ENCODE data around the gene OPN4.

The OPN4 gene

DNA sequence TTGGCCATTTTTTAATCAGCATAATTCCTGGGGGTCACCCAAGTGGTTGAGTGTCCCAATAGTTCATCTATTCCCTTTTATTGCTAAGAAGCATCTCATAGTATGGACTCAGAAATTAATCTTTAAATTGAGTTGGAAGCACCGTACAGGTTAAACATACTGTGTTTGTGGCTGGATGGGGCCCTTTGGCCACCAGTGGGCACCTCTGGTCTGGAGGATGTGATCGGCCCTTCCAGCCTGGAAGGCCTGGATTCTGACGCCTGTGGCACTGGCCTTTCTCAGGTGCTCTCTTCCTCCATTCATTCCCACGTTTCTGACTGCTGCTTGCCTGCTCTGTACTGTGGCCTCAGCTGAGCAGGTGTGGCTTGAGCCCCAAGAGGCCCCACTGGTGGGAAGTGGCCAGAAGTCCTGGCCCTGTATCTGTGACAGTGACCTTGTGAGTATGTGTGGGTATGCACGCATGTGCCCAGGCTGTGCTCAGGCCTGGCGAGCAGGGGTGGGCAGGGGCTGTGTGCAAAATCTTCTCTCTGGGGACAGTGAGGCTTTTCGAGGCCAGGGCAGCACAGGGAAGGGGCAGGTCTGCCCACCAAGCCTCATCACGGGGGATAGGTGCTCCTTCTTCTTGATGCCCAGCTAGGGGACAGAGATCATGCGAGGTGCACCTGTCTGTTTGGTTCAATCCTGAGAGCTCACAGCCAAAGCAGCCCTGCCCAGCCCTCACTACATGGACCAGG is 44.0 kb downstream of the OPN4 start:
- no peaks in the 10 kb centered on the region for H3K27me3 ChIP-seq (ENCODE audit: control insufficient read depth in 1 of 2, insufficient read depth in 2 of 2, low read length in 2 of 2)
- H3K36me3 ChIP-seq (ENCODE audit: insufficient read depth, low read length) = peaks cover 66% of the 10 kb centered on the region
- no peak overlapping the region for H3K27ac ChIP-seq (ENCODE audit: low read depth, low read length)
- no peak overlapping the region for H3K9ac ChIP-seq (ENCODE audit: low read length)
- no peak overlapping the region for H3K4me3 ChIP-seq (ENCODE audit: low read depth in 1 of 2, low read length in 2 of 2)
- peaks cover 7% of the 10 kb centered on the region for H3K4me1 ChIP-seq (ENCODE audit: insufficient read depth, low read length)
- H3K9me3 ChIP-seq (ENCODE audit: low read length) = no peaks in the 10 kb centered on the region

- no peak overlapping the region for H3K27ac ChIP-seq (ENCODE audit: low read depth, low read length)
- H3K27me3 ChIP-seq (ENCODE audit: control insufficient read depth in 1 of 2, insufficient read depth in 2 of 2, low read length in 2 of 2) = no peaks in the 10 kb centered on the region
- no peak overlapping the region for H3K9ac ChIP-seq (ENCODE audit: low read length)
- peaks cover 67% of the 10 kb centered on the region for H3K36me3 ChIP-seq (ENCODE audit: insufficient read depth, low read length)
- H3K4me3 ChIP-seq (ENCODE audit: low read depth in 1 of 2, low read length in 2 of 2) = no peak overlapping the region
- H3K4me1 ChIP-seq (ENCODE audit: insufficient read depth, low read length) = no peaks in the 10 kb centered on the region
- no peaks in the 10 kb centered on the region for H3K9me3 ChIP-seq (ENCODE audit: low read length)
These were observed 44.8 kb downstream of the OPN4 start for GRCh38 chr10:86699125-86699524.

GRCh38 chr10:86699541-86699940 is 45.2 kb downstream of the OPN4 start:
- Histone ChIP-seq H3K36me3 (ENCODE audit: insufficient read depth, low read length) (peaks cover 62% of the 10 kb centered on the region), H3K9ac (ENCODE audit: low read length) (no peak overlapping the region), H3K27ac (ENCODE audit: low read depth, low read length) (no peak overlapping the region), H3K4me1 (ENCODE audit: insufficient read depth, low read length) (no peaks in the 10 kb centered on the region), H3K4me3 (ENCODE audit: low read depth in 1 of 2, low read length in 2 of 2) (no peak overlapping the region), H3K9me3 (ENCODE audit: low read length) (no peaks in the 10 kb centered on the region), H3K27me3 (ENCODE audit: control insufficient read depth in 1 of 2, insufficient read depth in 2 of 2, low read length in 2 of 2) (no peaks in the 10 kb centered on the region)

DNA sequence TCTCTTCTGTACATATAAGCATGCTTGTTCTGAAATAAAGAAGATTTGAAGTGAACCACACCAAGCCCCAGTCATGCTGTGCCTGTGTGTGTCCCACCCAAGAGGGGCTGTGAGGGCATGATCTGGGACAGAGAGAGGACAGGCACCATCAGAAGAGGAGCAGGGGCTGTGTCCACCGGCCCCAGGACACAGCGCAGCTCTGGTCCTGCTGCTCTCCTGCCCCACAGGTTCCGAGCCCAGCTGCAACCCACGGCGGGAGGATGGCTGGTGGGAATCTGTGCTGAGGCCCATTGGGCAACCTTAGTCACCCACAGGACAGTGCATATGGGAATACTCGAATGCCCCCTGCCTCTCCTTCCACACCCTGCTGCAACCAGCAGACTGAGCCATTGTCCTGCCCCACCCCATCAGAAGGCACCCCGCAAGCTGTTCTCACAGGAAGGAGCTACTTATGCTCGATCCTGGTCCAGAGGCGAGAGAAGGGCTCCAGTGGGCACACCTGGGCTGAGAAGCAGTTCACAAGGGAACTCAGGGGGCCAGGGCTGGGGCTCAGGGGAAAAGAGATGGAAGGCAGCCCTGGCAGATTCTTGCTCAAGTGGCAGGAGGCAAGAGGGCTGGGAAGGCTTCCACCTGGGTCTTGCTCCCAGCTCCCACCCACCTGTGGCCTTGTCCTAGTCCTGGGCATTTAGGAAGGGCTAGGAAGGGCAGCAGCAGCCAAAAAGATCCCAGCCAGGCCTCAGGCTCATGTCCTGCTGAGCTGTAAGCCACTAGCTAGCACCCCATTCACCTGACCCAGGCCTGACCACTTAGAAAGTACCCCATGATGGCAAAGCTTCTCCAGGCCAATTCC is 45.9 kb downstream of the OPN4 start:
- Histone ChIP-seq H3K9ac (ENCODE audit: low read length) (no peak overlapping the region), H3K4me1 (ENCODE audit: insufficient read depth, low read length) (no peaks in the 10 kb centered on the region), H3K27ac (ENCODE audit: low read depth, low read length) (no peak overlapping the region), H3K9me3 (ENCODE audit: low read length) (no peaks in the 10 kb centered on the region), H3K4me3 (ENCODE audit: low read depth in 1 of 2, low read length in 2 of 2) (no peak overlapping the region), H3K36me3 (ENCODE audit: insufficient read depth, low read length) (peaks cover 57% of the 10 kb centered on the region), H3K27me3 (ENCODE audit: control insufficient read depth in 1 of 2, insufficient read depth in 2 of 2, low read length in 2 of 2) (no peaks in the 10 kb centered on the region)

DNA sequence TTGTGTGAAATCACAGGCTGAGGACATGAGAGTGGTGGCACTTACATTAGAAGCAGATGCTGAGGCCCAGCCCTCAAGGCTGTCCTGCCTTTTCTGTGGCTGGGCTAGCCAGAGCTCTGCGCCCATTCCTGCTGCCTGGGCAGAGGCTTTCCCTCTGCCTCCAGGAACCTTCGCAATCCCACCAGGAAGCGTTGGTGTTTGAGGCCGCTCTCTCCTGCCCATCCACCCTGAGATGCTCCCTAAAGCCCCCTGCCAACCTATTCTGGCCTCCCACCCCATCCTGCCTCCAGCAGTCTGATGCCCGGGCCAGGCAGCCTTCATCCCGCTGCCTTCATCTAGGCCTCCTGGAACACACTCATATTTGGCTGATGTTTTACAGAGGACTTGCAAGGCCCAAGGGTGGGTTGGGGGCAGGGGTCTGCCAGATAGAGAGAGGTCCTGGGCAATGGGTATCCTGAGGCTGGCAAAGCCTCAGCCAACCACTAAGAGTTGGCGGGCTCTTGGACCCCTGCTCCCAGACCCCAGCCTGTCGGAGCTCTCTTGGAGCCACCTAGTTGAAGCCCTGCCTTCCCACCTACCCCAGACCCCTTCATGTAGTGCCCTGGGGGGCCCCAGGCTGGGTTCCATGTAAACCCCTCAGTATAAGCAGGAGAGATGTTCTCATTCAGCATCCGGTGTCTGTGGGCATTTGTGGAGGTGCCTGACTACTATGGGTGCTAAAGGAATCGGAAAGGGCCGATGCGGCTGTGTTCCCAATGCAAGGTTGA is 46.7 kb downstream of the OPN4 start:
- no peak overlapping the region for H3K27ac ChIP-seq (ENCODE audit: low read depth, low read length)

GRCh38 chr10:86703176-86703575 is 48.8 kb downstream of the OPN4 start:
- no peak overlapping the region for H3K27ac ChIP-seq (ENCODE audit: low read depth, low read length)
- no peaks in the 10 kb centered on the region for H3K27me3 ChIP-seq (ENCODE audit: control insufficient read depth in 1 of 2, insufficient read depth in 2 of 2, low read length in 2 of 2)
- no peak overlapping the region for H3K4me3 ChIP-seq (ENCODE audit: low read depth in 1 of 2, low read length in 2 of 2)
- H3K4me1 ChIP-seq (ENCODE audit: insufficient read depth, low read length) = no peaks in the 10 kb centered on the region
- H3K9me3 ChIP-seq (ENCODE audit: low read length) = no peaks in the 10 kb centered on the region
- peaks cover 52% of the 10 kb centered on the region for H3K36me3 ChIP-seq (ENCODE audit: insufficient read depth, low read length)
- H3K9ac ChIP-seq (ENCODE audit: low read length) = no peak overlapping the region

More for the DNA sequence above, 46.7 kb downstream of the OPN4 start:
- Histone ChIP-seq H3K27me3 (ENCODE audit: control insufficient read depth in 1 of 2, insufficient read depth in 2 of 2, low read length in 2 of 2) (no peaks in the 10 kb centered on the region), H3K9ac (ENCODE audit: low read length) (no peak overlapping the region), H3K4me1 (ENCODE audit: insufficient read depth, low read length) (no peaks in the 10 kb centered on the region), H3K9me3 (ENCODE audit: low read length) (no peaks in the 10 kb centered on the region), H3K4me3 (ENCODE audit: low read depth in 1 of 2, low read length in 2 of 2) (no peak overlapping the region), H3K36me3 (ENCODE audit: insufficient read depth, low read length) (peaks cover 49% of the 10 kb centered on the region)

GRCh38 chr10:86705139-86705538 is 50.8 kb downstream of the OPN4 start:
- H3K4me3 ChIP-seq (ENCODE audit: low read depth in 1 of 2, low read length in 2 of 2) = no peak overlapping the region
- peaks cover 53% of the 10 kb centered on the region for H3K36me3 ChIP-seq (ENCODE audit: insufficient read depth, low read length)
- H3K4me1 ChIP-seq (ENCODE audit: insufficient read depth, low read length) = no peaks in the 10 kb centered on the region
- H3K27ac ChIP-seq (ENCODE audit: low read depth, low read length) = no peak overlapping the region
- no peaks in the 10 kb centered on the region for H3K9me3 ChIP-seq (ENCODE audit: low read length)
- H3K27me3 ChIP-seq (ENCODE audit: control insufficient read depth in 1 of 2, insufficient read depth in 2 of 2, low read length in 2 of 2) = no peaks in the 10 kb centered on the region
- no peak overlapping the region for H3K9ac ChIP-seq (ENCODE audit: low read length)

DNA sequence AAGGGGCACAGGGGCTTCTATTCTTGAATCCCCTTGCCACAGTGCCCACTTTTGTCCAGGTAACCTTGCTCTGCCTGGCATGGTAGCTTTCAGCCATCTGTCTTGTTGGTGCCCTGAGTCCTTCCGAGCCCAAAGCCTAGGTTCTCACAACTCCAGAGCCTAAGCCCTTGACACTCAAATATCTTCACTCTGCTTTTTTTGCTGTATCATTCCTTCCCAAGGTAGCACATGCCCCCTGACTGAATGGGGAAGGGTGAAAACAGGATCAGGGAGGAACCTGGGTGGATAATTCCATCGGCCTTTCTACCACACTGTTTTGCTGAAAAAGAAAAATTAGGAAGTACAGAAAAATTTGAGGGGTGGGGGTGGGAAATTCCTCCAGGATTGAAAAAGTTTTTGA is 51.6 kb downstream of the OPN4 start:
- Histone ChIP-seq H3K36me3 (ENCODE audit: insufficient read depth, low read length) (peaks cover 49% of the 10 kb centered on the region), H3K27me3 (ENCODE audit: control insufficient read depth in 1 of 2, insufficient read depth in 2 of 2, low read length in 2 of 2) (no peaks in the 10 kb centered on the region), H3K9ac (ENCODE audit: low read length) (no peak overlapping the region), H3K9me3 (ENCODE audit: low read length) (no peaks in the 10 kb centered on the region), H3K4me3 (ENCODE audit: low read depth in 1 of 2, low read length in 2 of 2) (no peak overlapping the region), H3K4me1 (ENCODE audit: insufficient read depth, low read length) (peaks cover 6% of the 10 kb centered on the region), H3K27ac (ENCODE audit: low read depth, low read length) (no peak overlapping the region)

DNA sequence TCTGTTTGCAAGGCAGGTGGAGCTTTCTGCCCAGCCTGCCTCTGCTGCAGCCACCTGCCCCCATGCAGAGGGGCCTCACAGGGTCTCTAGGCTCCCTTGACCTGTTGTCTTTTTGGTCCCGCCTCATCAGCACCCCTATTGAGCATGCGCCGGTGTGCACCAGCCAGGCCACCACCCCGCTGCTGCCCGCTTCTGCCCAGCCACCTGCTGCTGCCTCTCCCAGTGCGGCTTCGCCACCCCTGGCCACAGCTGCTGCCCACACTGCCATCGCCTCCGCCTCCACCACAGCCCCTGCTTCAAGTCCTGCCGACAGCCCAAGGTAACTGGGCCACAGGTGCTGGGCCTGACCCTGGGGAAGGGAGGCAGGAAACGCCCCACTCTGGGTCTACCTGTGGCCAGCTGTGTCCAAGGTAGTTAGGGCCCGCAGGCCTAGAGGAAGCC is 52.1 kb downstream of the OPN4 start:
- Histone ChIP-seq H3K27ac (ENCODE audit: low read depth, low read length) (no peak overlapping the region), H3K36me3 (ENCODE audit: insufficient read depth, low read length) (peaks cover 49% of the 10 kb centered on the region), H3K4me3 (ENCODE audit: low read depth in 1 of 2, low read length in 2 of 2) (no peak overlapping the region), H3K9me3 (ENCODE audit: low read length) (no peaks in the 10 kb centered on the region), H3K4me1 (ENCODE audit: insufficient read depth, low read length) (peaks cover 7% of the 10 kb centered on the region), H3K27me3 (ENCODE audit: control insufficient read depth in 1 of 2, insufficient read depth in 2 of 2, low read length in 2 of 2) (no peaks in the 10 kb centered on the region), H3K9ac (ENCODE audit: low read length) (no peak overlapping the region)

DNA sequence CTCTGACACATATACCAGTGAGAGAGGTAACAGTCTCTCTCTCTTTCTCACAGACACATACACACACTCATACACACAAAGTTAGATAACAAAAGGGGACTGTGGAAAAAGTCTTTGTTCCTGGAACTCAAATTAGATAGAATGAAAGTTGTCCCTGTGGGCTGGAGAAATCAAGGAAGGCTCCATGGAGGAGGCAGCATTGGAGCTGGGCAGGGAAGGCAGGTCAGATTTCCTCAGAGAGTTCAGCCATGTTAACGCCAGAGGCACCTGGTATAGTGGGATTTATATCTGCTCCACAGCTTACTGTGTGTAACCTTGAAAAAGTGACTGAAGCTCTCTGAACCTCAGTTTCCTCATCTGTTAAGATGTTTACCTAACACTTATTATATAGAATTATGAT is 52.6 kb downstream of the OPN4 start:
- peaks cover 48% of the 10 kb centered on the region for H3K36me3 ChIP-seq (ENCODE audit: insufficient read depth, low read length)
- H3K4me3 ChIP-seq (ENCODE audit: low read depth in 1 of 2, low read length in 2 of 2) = no peak overlapping the region
- peaks cover 8% of the 10 kb centered on the region for H3K4me1 ChIP-seq (ENCODE audit: insufficient read depth, low read length)
- H3K27me3 ChIP-seq (ENCODE audit: control insufficient read depth in 1 of 2, insufficient read depth in 2 of 2, low read length in 2 of 2) = no peaks in the 10 kb centered on the region
- no peak overlapping the region for H3K9ac ChIP-seq (ENCODE audit: low read length)
- H3K27ac ChIP-seq (ENCODE audit: low read depth, low read length) = peak overlapping the region; percentile 14
- H3K9me3 ChIP-seq (ENCODE audit: low read length) = no peaks in the 10 kb centered on the region

GRCh38 chr10:86707505-86707904 is 53.2 kb downstream of the OPN4 start:
- peaks cover 13% of the 10 kb centered on the region for H3K4me1 ChIP-seq (ENCODE audit: insufficient read depth, low read length)
- H3K4me3 ChIP-seq (ENCODE audit: low read depth in 1 of 2, low read length in 2 of 2) = no peak overlapping the region
- no peaks in the 10 kb centered on the region for H3K9me3 ChIP-seq (ENCODE audit: low read length)
- no peak overlapping the region for H3K9ac ChIP-seq (ENCODE audit: low read length)
- H3K27ac ChIP-seq (ENCODE audit: low read depth, low read length) = peak overlapping the region; percentile 14
- no peaks in the 10 kb centered on the region for H3K27me3 ChIP-seq (ENCODE audit: control insufficient read depth in 1 of 2, insufficient read depth in 2 of 2, low read length in 2 of 2)
- peaks cover 43% of the 10 kb centered on the region for H3K36me3 ChIP-seq (ENCODE audit: insufficient read depth, low read length)

All from muscle layer of colon (tissue), 2 donors.